ENCODE data around the gene PARP3.

- TF ChIP-seq GABPA (tag; conservative IDR thresholded peaks at IDR 0.05; ENCODE audit: low read depth) = no peak
- no peak for TF ChIP-seq EP300 (IDR thresholded peaks at IDR 0.05; ENCODE audit: low read length)
- no peak for TF ChIP-seq BHLHE40 (IDR thresholded peaks at IDR 0.05; ENCODE audit: low read length)
- TF ChIP-seq EZH2 (IDR thresholded peaks at IDR 0.05; ENCODE audit: borderline replicate concordance, low read depth, low read length) = no peak
- TF ChIP-seq ETS1 (conservative IDR thresholded peaks at IDR 0.05; ENCODE audit: control insufficient read depth, low read depth, low read length) = no peak
- TF ChIP-seq HMGXB4 (CRISPR knock-in tag; IDR thresholded peaks at IDR 0.05) = no peak
These were observed 19.7 kb downstream of the PARP3 start for GRCh38 chr3:51961602-51962569.
